ENCODE measurements around the gene KIF16B. TPM values are rescaled to one million over a fixed set of nuclear protein-coding genes. Genes with fewer than 3 reads are reported as not detected.

The KIF16B gene
- total and polyA plus RNA-seq, 2 of the 8 experiments (the other 6 are each of a cell fraction or from before 2014, with no cell fraction given): 3.0 to 9.2 TPM

DNA sequence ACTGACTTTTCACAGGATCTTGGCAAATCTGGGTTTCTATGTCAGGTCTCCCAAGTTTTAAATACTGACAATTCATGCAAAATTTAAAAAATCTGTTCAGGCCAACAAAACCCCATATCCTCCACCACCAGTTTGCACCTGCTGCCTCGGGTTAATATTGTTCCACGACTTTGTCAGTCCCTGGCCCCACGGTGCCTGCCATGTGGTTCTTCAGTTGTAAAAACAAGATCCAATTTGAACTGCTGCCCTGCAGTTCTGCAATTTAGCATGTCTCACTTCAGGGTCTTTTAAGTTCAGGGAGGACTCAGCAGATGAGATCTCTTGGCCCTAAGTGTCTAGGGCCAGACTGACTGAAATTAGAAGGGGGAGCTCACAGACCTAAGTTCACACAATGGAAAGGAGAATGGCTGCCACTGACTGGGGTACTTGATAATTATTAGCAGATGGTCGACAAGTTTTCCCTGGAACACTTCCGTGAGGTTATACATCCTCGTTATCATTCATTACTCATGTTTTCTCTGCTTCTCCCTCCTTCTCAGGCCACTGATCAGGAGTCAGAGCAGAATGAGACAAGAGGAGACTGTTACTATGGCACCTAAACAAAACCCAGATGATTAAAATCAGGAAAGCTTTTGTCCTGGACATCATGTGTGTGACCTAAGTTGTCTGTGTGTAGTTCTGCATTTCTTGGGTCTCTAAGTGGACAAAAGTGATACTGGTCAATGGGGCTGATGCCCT lies 223.6 kb downstream of the KIF16B start (continued):
- TF ChIP-seq, protein P1, sequence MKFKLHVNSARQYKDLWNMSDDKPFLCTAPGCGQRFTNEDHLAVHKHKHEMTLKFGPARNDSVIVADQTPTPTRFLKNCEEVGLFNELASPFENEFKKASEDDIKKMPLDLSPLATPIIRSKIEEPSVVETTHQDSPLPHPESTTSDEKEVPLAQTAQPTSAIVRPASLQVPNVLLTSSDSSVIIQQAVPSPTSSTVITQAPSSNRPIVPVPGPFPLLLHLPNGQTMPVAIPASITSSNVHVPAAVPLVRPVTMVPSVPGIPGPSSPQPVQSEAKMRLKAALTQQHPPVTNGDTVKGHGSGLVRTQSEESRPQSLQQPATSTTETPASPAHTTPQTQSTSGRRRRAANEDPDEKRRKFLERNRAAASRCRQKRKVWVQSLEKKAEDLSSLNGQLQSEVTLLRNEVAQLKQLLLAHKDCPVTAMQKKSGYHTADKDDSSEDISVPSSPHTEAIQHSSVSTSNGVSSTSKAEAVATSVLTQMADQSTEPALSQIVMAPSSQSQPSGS (IDR thresholded peaks at IDR 0.05; ENCODE audit: low read length): no peak
- no peak for TF ChIP-seq HDAC2 (IDR thresholded peaks at IDR 0.05; ENCODE audit: borderline replicate concordance in 1 of 2, low read depth in 2 of 2, low read length in 2 of 2)
- TF ChIP-seq TAF1 (IDR thresholded peaks at IDR 0.05; ENCODE audit: low read depth, low read length): no peak
- no peak for TF ChIP-seq SRF (IDR thresholded peaks at IDR 0.05; ENCODE audit: low read depth, low read length)
- TF ChIP-seq, protein P2, sequence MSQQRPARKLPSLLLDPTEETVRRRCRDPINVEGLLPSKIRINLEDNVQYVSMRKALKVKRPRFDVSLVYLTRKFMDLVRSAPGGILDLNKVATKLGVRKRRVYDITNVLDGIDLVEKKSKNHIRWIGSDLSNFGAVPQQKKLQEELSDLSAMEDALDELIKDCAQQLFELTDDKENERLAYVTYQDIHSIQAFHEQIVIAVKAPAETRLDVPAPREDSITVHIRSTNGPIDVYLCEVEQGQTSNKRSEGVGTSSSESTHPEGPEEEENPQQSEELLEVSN (IDR thresholded peaks at IDR 0.05): no peak
- no peak for TF ChIP-seq POU5F1 (IDR thresholded peaks at IDR 0.05; ENCODE audit: low read depth, low read length)
- no peak for TF ChIP-seq CEBPB (IDR thresholded peaks at IDR 0.05; ENCODE audit: low read depth, low read length)

Data from H1 (cell line).